Testis (tissue), 3 donors: ENCODE measurements around the gene JMJD6. TPM values are rescaled to one million over a fixed set of nuclear protein-coding genes. Genes with fewer than 3 reads are reported as not detected.

Source experiments
- DNase-seq: peaks from one replicate; pipeline ENCODE4 v3.0.0-alpha.2; 2019
- H3K27ac ChIP-seq, 2 donors: fragments of 200-600 bp; sonication (generic); one replicate each; pipeline ENCODE4 v1.5.1; 2019
- H3K27me3 ChIP-seq: fragments of 200-600 bp; sonication (generic); one replicate; pipeline ENCODE4 v1.5.1; 2019
- H3K36me3 ChIP-seq: fragments of 200-600 bp; sonication (generic); one replicate; pipeline ENCODE4 v1.5.1; 2017; ENCODE audit warnings: low read depth; ENCODE audit errors: missing control alignments
- H3K4me1 ChIP-seq: fragments of 200-600 bp; sonication (generic); one replicate; pipeline ENCODE4 v1.5.1; 2019
- H3K4me3 ChIP-seq, 2 donors: fragments of 200-600 bp; sonication (generic); one replicate each; pipeline ENCODE4 v1.5.1; 2017 to 2019
- H3K9me3 ChIP-seq: fragments of 200-600 bp; sonication (generic); one replicate; pipeline ENCODE4 v1.5.1; 2017
- POLR2A ChIP-seq: fragments of 450-650 bp; IDR thresholded peaks from one replicate; pipeline ENCODE4 v1.6.1; 2017; ENCODE audit warnings: antibody characterized with exemption, mild to moderate bottlenecking, moderate library complexity
- WGBS, 2 donors: methylation state at CpG; one replicate each; pipeline ENCODE4 v1.1.5; 2018; 5-methylcytosine and 5-hydroxymethylcytosine counted together
- intact Hi-C: fragments of 100-400 bp; cut with DNase I; formaldehyde crosslinking; loops from one replicate; pipeline ENCODE4 v1.15.1; 2023; ENCODE audit warnings: low total_unique reads
- polyA plus RNA-seq: library from polyadenylated mRNA; stranded (reverse); fragments of 350-450 nt; fragmentation: Illumina TruSeq; extraction: RNeasy Lipid Tissue Mini Kit (QIAGEN cat#74804); gene quantifications from one replicate; pipeline ENCODE4 v1.2.3, GENCODE V29; 2014; ENCODE audit warnings: low read depth, low replicate concordance; ENCODE audit not compliant: insufficient read depth
- total RNA-seq, 2 donors: library from RNA; depleted of rRNA; stranded (reverse); fragments of >200 nt; gene quantifications; one replicate each; pipeline ENCODE4 v1.2.3, GENCODE V29; 2016
- TF ChIP-seq, protein P1 (sequence below), 3 experiments: fragments of 450-650 bp in 2 of 3; fragments of 200-600 bp in 1 of 3; sonication (generic) in 1 of 3; IDR thresholded peaks; one replicate each; pipeline ENCODE4 v1.5.1; 2016 to 2019; ENCODE audit warnings: antibody characterized with exemption in 3 of 3, mild to moderate bottlenecking in 2 of 3, moderate library complexity in 1 of 3

JMJD6 gene
- total and polyA plus RNA-seq, 3 donors from 2014 or later: 31.7 to 44.6 (median 40.5) TPM

GRCh38 chr17:76683011-76683755, 43.2 kb downstream of the JMJD6 start:
- H3K27ac ChIP-seq: peak overlapping the region; percentile 59 to 70
- no peaks in the 10 kb centered on the region for H3K36me3 ChIP-seq
- intact Hi-C loops: no loop called here

DNA sequence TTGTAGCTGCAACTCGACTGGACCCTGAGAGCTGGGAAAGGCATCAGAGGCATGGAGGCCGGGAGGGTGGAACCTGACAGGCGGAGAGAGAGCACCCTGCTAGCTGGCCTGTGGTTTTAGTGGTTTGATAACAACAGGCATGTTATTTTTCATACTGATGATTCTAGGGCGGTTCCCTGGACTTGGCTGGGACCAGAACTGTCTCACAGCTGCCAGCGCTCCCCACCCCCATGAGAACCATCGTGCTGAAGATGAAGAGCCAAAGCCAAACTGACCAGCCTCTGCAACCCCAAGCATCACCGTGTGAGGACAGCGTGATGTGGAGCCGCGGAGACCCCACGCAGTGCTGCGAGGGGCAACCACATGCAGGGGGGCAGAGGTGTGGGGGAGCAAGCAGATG, 44.1 kb downstream of the JMJD6 start:
- intact Hi-C loops: no loop called here
- TF ChIP-seq, protein P1, sequence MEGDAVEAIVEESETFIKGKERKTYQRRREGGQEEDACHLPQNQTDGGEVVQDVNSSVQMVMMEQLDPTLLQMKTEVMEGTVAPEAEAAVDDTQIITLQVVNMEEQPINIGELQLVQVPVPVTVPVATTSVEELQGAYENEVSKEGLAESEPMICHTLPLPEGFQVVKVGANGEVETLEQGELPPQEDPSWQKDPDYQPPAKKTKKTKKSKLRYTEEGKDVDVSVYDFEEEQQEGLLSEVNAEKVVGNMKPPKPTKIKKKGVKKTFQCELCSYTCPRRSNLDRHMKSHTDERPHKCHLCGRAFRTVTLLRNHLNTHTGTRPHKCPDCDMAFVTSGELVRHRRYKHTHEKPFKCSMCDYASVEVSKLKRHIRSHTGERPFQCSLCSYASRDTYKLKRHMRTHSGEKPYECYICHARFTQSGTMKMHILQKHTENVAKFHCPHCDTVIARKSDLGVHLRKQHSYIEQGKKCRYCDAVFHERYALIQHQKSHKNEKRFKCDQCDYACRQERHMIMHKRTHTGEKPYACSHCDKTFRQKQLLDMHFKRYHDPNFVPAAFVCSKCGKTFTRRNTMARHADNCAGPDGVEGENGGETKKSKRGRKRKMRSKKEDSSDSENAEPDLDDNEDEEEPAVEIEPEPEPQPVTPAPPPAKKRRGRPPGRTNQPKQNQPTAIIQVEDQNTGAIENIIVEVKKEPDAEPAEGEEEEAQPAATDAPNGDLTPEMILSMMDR (IDR thresholded peaks at IDR 0.05): no peak
- TF ChIP-seq POLR2A: no peak
- DNase-seq: no peak
- H3K27ac ChIP-seq: peak overlapping the region; percentile 59 to 70
- no peaks in the 10 kb centered on the region for H3K36me3 ChIP-seq
- WGBS, 2 donors: 56 to 72% methylated on average over 12 of the region's 12 CpGs
- H3K4me1 ChIP-seq: peaks cover 53% of the 10 kb centered on the region
- H3K9me3 ChIP-seq: no peaks in the 10 kb centered on the region
- no peaks in the 10 kb centered on the region for H3K27me3 ChIP-seq
- H3K4me3 ChIP-seq: no peak overlapping the region

More at GRCh38 chr17:76683011-76683755, 43.2 kb downstream of the JMJD6 start:
- Histone ChIP-seq H3K27me3 (no peaks in the 10 kb centered on the region), H3K9me3 (no peaks in the 10 kb centered on the region), H3K4me1 (peaks cover 62% of the 10 kb centered on the region), H3K4me3 (no peak overlapping the region)
- WGBS, 2 donors: 63 to 71% methylated on average over 9 to 18 of the region's 18 CpGs
- no peak for DNase-seq
- TF ChIP-seq POLR2A: no peak
- TF ChIP-seq, protein P1 (IDR thresholded peaks at IDR 0.05): no peak

GRCh38 chr17:76681222-76682137, 44.9 kb downstream of the JMJD6 start:
- intact Hi-C loops: no loop called here
- no peak for TF ChIP-seq POLR2A
- TF ChIP-seq, protein P1 (IDR thresholded peaks at IDR 0.05): peak; percentile 74 to 77 (median 77)
- H3K4me3 ChIP-seq: no peak overlapping the region
- peak overlapping the region; percentile 59 to 70 for H3K27ac ChIP-seq
- DNase-seq: peak; percentile 87
- WGBS, 2 donors: 40 to 53% methylated on average over 14 to 16 of the region's 16 CpGs
- no peaks in the 10 kb centered on the region for H3K36me3 ChIP-seq
- H3K9me3 ChIP-seq: no peaks in the 10 kb centered on the region
- peaks cover 45% of the 10 kb centered on the region for H3K4me1 ChIP-seq
- no peaks in the 10 kb centered on the region for H3K27me3 ChIP-seq

DNA sequence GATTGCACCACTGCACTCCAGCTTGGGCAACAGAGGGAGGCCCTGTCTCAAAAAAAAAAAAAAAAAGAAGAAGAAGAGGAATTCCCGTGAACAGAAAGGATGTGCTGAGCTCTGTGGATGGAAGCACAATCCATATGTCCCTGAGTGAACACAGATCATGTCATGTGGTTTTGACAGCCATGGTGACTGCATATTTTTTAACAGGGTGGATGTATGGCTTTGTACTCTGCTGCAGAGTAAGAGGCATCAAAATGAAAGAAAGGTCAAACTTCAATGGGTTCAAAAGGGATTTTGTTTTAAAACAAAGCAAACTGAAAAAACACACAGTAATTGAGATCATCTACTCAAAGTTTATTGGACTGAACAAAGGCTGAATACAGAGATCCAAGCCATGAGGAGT, 47.2 kb downstream of the JMJD6 start:
- DNase-seq: no peak
- H3K9me3 ChIP-seq: no peaks in the 10 kb centered on the region
- no peaks in the 10 kb centered on the region for H3K36me3 ChIP-seq
- H3K4me1 ChIP-seq: peaks cover 32% of the 10 kb centered on the region
- no peak overlapping the region for H3K4me3 ChIP-seq
- no peaks in the 10 kb centered on the region for H3K27me3 ChIP-seq
- 79 to 81% methylated on average over 1 of the region's 1 CpG for WGBS, 2 donors
- H3K27ac ChIP-seq: no peak overlapping the region
- TF ChIP-seq POLR2A: no peak
- TF ChIP-seq, protein P1 (IDR thresholded peaks at IDR 0.05): no peak
- intact Hi-C loops: no loop called here
